Measurements from ENCODE around the gene NDUFV1. TPM values are rescaled to one million over a fixed set of nuclear protein-coding genes. Genes with fewer than 3 reads are reported as not detected.

NDUFV1 gene
- total and polyA plus RNA-seq, 3 donors from 2014 or later: 187 to 369 (median 312) TPM

- Histone ChIP-seq H3K27ac (no peak overlapping the region), H3K36me3 (ENCODE audit: low read depth, missing control alignments) (no peaks in the 10 kb centered on the region), H3K4me1 (peaks cover 5% of the 10 kb centered on the region), H3K9me3 (no peaks in the 10 kb centered on the region), H3K4me3 (no peak overlapping the region), H3K27me3 (no peaks in the 10 kb centered on the region)
- TF ChIP-seq CTCF (IDR thresholded peaks at IDR 0.05): no peak
- TF ChIP-seq POLR2A (IDR thresholded peaks at IDR 0.05): no peak
- intact Hi-C loops (cut with DNase I; ENCODE audit: low total_unique reads): no loop called here
- no peak for DNase-seq
- WGBS, 2 donors: 81 to 87% methylated on average over 8 to 10 of the region's 10 CpGs
These were observed 20.2 kb downstream of the NDUFV1 start for GRCh38 chr11:67626970-67627369.

GRCh38 chr11:67627441-67627811 lies 20.7 kb downstream of the NDUFV1 start:
- TF ChIP-seq POLR2A (IDR thresholded peaks at IDR 0.05): no peak
- no peak for TF ChIP-seq CTCF (IDR thresholded peaks at IDR 0.05)
- H3K27ac ChIP-seq: no peak overlapping the region
- no peaks in the 10 kb centered on the region for H3K27me3 ChIP-seq
- H3K9me3 ChIP-seq: no peaks in the 10 kb centered on the region
- WGBS, 2 donors: 60 to 84% methylated on average over 1 to 6 of the region's 6 CpGs
- H3K4me3 ChIP-seq: no peak overlapping the region
- intact Hi-C loops (cut with DNase I; ENCODE audit: low total_unique reads): no loop called here
- DNase-seq: no peak
- H3K4me1 ChIP-seq: peaks cover 5% of the 10 kb centered on the region
- H3K36me3 ChIP-seq (ENCODE audit: low read depth, missing control alignments): no peaks in the 10 kb centered on the region

GRCh38 chr11:67627812-67628624 lies 21.3 kb downstream of the NDUFV1 start:
- no peak for DNase-seq

GRCh38 chr11:67628710-67629385 lies 22.1 kb downstream of the NDUFV1 start:
- Histone ChIP-seq H3K27me3 (no peaks in the 10 kb centered on the region), H3K4me3 (peak overlapping the region; percentile 70 to 72), H3K36me3 (ENCODE audit: low read depth, missing control alignments) (no peaks in the 10 kb centered on the region), H3K4me1 (peaks cover 5% of the 10 kb centered on the region), H3K9me3 (no peaks in the 10 kb centered on the region), H3K27ac (peak overlapping the region in 1 of 2 donors; percentile 94)
- TF ChIP-seq CTCF (IDR thresholded peaks at IDR 0.05) (no peak), POLR2A (IDR thresholded peaks at IDR 0.05) (no peak)
- intact Hi-C loops (cut with DNase I; ENCODE audit: low total_unique reads): no loop called here
- WGBS, 2 donors: 59 to 65% methylated on average over 5 to 25 of the region's 25 CpGs
- no peak for DNase-seq

More at GRCh38 chr11:67627812-67628624, 21.3 kb downstream of the NDUFV1 start:
- Histone ChIP-seq H3K4me3 (no peak overlapping the region), H3K36me3 (ENCODE audit: low read depth, missing control alignments) (no peaks in the 10 kb centered on the region), H3K27me3 (no peaks in the 10 kb centered on the region), H3K4me1 (peaks cover 5% of the 10 kb centered on the region), H3K27ac (no peak overlapping the region), H3K9me3 (no peaks in the 10 kb centered on the region)
- TF ChIP-seq CTCF (IDR thresholded peaks at IDR 0.05) (no peak), POLR2A (IDR thresholded peaks at IDR 0.05) (no peak)
- intact Hi-C loops (cut with DNase I; ENCODE audit: low total_unique reads): no loop called here
- 86 to 89% methylated on average over 8 to 15 of the region's 15 CpGs for WGBS, 2 donors

Data from testis (tissue), 3 donors.